Measurements from ENCODE around the gene SH3BGRL2. TPM values are rescaled to one million over a fixed set of nuclear protein-coding genes. Genes with fewer than 3 reads are reported as not detected.

Gene SH3BGRL2
- polyA plus RNA-seq, 2 donors, result 28.8 to 52.5 TPM

DNA sequence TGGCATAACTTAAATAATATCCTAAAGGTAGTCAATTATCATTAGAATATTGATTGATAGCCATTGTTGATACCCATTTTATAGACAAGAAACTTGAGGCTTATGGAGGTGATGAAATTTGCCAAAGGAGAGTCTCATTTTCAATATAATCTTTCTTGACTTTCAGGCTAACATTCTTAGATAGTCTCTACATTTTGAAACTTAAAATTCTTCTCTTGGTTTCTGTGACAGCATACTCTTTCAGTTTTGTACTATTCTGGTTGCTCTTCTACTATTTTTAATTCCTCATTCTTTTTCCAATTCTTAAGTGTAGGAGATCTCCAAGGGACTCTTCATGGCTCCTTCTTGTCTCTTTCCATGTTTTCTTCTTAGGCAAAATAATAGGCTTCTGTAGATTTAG is 3.7 kb upstream of the SH3BGRL2 start:
- peaks cover 0 to 4% of the 10 kb centered on the region in 2 donors for H3K4me1 ChIP-seq (ENCODE audit: control insufficient read depth in 2 of 2, insufficient read depth in 2 of 2, low read length in 1 of 2)
- H3K36me3 ChIP-seq (ENCODE audit: control insufficient read depth in 2 of 2, insufficient read depth in 2 of 2, low read length in 1 of 2), result no peaks in the 10 kb centered on the region
- H3K27ac ChIP-seq (ENCODE audit: low read depth in 2 of 2, low read length in 1 of 2), result no peak overlapping the region
- no peaks in the 10 kb centered on the region for H3K27me3 ChIP-seq (ENCODE audit: control insufficient read depth in 1 of 2, insufficient read depth in 2 of 2, low read length in 2 of 2)
- no peak overlapping the region for H3K4me3 ChIP-seq (ENCODE audit: low read depth in 1 of 2, low read length in 2 of 2)
- H3K9me3 ChIP-seq (ENCODE audit: control insufficient read depth in 2 of 2, insufficient read depth in 1 of 2, low read depth in 1 of 2, low read length in 1 of 2), result no peaks in the 10 kb centered on the region

DNA sequence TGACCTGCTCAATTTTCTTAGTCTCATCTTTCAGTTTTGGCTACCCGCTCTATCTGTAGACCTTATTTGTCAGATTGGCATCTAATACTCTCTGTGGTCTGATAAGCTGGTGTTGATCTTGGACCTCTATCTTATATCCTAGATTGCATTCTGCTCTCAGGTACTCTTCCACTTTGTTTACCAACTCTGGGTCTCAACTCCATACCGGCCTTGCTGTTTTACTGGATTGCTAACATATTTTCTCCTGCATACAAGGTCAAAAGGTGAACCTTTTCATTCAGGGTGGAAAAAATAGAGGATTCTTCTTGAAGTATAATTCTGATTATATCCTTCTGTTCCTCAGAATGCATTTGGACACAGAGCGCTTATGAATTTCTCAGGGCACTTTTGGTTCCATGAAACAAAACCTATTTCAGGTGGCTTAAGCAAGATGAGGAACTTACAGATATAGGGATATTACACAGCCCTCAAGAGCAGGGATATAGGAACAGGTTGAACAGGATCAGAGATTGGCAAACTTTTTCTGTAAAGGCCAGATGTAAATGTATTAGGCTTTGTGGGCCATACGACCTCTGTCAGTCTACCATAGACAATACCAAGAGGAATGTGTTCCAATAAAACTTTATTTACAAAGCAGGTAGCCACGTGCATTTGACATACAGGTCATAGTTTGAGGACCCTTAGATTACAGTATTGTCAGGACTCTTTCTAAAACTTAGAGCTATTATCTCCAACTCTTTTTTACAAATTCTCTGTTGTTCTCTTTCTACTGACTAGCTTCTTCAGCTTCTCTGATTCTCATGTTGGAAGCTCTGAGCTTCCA is 2.5 kb upstream of the SH3BGRL2 start:
- no peaks in the 10 kb centered on the region for H3K9me3 ChIP-seq (ENCODE audit: control insufficient read depth in 2 of 2, insufficient read depth in 1 of 2, low read depth in 1 of 2, low read length in 1 of 2)
- WGBS, 2 donors, result 85 to 89% methylated on average over 5 of the region's 5 CpGs

DNA sequence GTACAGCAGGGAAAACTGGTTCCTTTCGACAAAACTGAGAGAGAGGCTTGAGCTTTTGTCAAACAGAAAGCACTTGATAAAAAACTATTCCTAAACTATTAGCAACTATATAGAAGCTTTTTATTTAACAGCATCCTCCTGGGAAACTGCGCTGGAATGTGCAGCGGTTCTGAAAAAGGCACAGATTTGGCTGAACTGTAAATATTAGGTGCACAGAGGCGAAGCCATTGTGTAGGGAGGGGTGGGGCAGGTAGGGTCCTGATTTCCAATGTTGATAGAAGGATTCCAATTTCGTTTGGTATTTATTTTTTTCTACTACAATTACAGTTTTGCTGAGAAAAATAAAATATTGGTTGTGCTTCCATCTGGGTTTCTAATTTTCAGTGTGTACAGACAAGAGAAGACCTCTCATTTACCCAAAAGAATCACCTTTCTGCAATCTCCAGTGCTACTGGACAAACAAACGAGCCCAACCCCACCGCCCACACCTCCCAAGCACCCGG is 698 bp upstream of the SH3BGRL2 start:
- Histone ChIP-seq H3K36me3 (ENCODE audit: control insufficient read depth in 2 of 2, insufficient read depth in 2 of 2, low read length in 1 of 2) (no peaks in the 10 kb centered on the region), H3K27me3 (ENCODE audit: control insufficient read depth in 1 of 2, insufficient read depth in 2 of 2, low read length in 2 of 2) (no peaks in the 10 kb centered on the region), H3K9me3 (ENCODE audit: control insufficient read depth in 2 of 2, insufficient read depth in 1 of 2, low read depth in 1 of 2, low read length in 1 of 2) (no peaks in the 10 kb centered on the region), H3K4me1 (ENCODE audit: control insufficient read depth in 2 of 2, insufficient read depth in 2 of 2, low read length in 1 of 2) (peaks cover 2 to 4% of the 10 kb centered on the region in 2 donors), H3K27ac (ENCODE audit: low read depth in 2 of 2, low read length in 1 of 2) (peak overlapping the region; percentile 66 to 71), H3K4me3 (ENCODE audit: low read depth in 1 of 2, low read length in 2 of 2) (peak overlapping the region; percentile 74 to 88)
- 38 to 44% methylated on average over 8 of the region's 8 CpGs for WGBS, 2 donors

More for the DNA sequence above, 2.5 kb upstream of the SH3BGRL2 start:
- H3K27me3 ChIP-seq (ENCODE audit: control insufficient read depth in 1 of 2, insufficient read depth in 2 of 2, low read length in 2 of 2), result no peaks in the 10 kb centered on the region
- H3K27ac ChIP-seq (ENCODE audit: low read depth in 2 of 2, low read length in 1 of 2), result peak overlapping the region; percentile 37 to 74
- no peaks in the 10 kb centered on the region for H3K36me3 ChIP-seq (ENCODE audit: control insufficient read depth in 2 of 2, insufficient read depth in 2 of 2, low read length in 1 of 2)
- H3K4me3 ChIP-seq (ENCODE audit: low read depth in 1 of 2, low read length in 2 of 2), result no peak overlapping the region
- peaks cover 0 to 4% of the 10 kb centered on the region in 2 donors for H3K4me1 ChIP-seq (ENCODE audit: control insufficient read depth in 2 of 2, insufficient read depth in 2 of 2, low read length in 1 of 2)

DNA sequence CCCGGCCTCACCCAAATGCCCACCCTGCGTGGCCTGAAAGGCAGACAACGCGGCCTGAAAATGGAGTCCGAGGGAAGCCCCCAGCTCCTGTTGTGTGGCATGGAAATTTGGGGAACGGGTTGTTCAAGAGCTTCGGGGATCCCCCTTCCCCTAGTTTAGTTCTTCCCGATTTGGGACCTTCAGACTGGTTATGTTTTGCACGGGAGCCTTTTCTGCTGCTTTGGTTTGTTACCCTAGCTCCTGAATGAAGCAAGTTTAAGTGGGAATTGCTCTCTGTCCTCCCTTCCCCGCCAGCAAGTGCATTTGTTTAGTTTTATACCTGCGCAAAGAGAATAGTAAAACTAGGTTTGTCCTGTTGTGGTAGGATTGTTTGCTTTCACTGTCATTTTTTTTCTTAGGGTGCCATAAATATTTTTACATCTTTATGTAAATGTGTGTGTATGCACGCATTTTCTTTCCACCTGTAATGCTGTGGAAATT is 604 bp downstream of the SH3BGRL2 start:
- H3K4me3 ChIP-seq (ENCODE audit: low read depth in 1 of 2, low read length in 2 of 2), result peak overlapping the region; percentile 74 to 88
- H3K4me1 ChIP-seq (ENCODE audit: control insufficient read depth in 2 of 2, insufficient read depth in 2 of 2, low read length in 1 of 2), result peaks cover 2 to 4% of the 10 kb centered on the region in 2 donors
- WGBS, 2 donors, result 8 to 9% methylated on average over 12 of the region's 12 CpGs
- no peaks in the 10 kb centered on the region for H3K9me3 ChIP-seq (ENCODE audit: control insufficient read depth in 2 of 2, insufficient read depth in 1 of 2, low read depth in 1 of 2, low read length in 1 of 2)
- no peaks in the 10 kb centered on the region for H3K27me3 ChIP-seq (ENCODE audit: control insufficient read depth in 1 of 2, insufficient read depth in 2 of 2, low read length in 2 of 2)
- peak overlapping the region; percentile 66 to 71 for H3K27ac ChIP-seq (ENCODE audit: low read depth in 2 of 2, low read length in 1 of 2)
- no peaks in the 10 kb centered on the region for H3K36me3 ChIP-seq (ENCODE audit: control insufficient read depth in 2 of 2, insufficient read depth in 2 of 2, low read length in 1 of 2)

DNA sequence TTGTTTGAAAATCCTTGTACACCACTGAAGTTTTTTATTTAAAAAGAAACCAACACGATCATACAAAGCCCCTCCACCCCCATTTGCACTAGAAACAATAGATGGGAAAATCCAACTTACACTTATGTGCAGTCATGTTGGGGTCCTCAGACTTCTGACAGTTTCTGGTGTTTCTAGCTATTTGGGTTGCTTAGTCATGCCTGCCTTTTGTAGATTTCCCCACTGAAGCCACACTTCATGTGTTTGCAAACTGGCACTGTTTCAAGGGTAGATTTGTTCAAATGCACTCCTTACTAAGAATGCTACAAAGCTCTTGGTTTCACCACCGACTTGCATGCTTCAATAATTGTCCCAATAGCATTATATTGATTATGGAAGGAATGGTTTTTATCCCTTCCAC is 1.5 kb downstream of the SH3BGRL2 start:
- Histone ChIP-seq H3K27ac (ENCODE audit: low read depth in 2 of 2, low read length in 1 of 2) (no peak overlapping the region), H3K4me1 (ENCODE audit: control insufficient read depth in 2 of 2, insufficient read depth in 2 of 2, low read length in 1 of 2) (peaks cover 2 to 4% of the 10 kb centered on the region in 2 donors), H3K9me3 (ENCODE audit: control insufficient read depth in 2 of 2, insufficient read depth in 1 of 2, low read depth in 1 of 2, low read length in 1 of 2) (no peaks in the 10 kb centered on the region), H3K36me3 (ENCODE audit: control insufficient read depth in 2 of 2, insufficient read depth in 2 of 2, low read length in 1 of 2) (no peaks in the 10 kb centered on the region), H3K27me3 (ENCODE audit: control insufficient read depth in 1 of 2, insufficient read depth in 2 of 2, low read length in 2 of 2) (no peaks in the 10 kb centered on the region), H3K4me3 (ENCODE audit: low read depth in 1 of 2, low read length in 2 of 2) (peak overlapping the region in 1 of 2 donors; percentile 74)
- WGBS, 2 donors, result 40 to 46% methylated on average over 2 of the region's 2 CpGs

DNA sequence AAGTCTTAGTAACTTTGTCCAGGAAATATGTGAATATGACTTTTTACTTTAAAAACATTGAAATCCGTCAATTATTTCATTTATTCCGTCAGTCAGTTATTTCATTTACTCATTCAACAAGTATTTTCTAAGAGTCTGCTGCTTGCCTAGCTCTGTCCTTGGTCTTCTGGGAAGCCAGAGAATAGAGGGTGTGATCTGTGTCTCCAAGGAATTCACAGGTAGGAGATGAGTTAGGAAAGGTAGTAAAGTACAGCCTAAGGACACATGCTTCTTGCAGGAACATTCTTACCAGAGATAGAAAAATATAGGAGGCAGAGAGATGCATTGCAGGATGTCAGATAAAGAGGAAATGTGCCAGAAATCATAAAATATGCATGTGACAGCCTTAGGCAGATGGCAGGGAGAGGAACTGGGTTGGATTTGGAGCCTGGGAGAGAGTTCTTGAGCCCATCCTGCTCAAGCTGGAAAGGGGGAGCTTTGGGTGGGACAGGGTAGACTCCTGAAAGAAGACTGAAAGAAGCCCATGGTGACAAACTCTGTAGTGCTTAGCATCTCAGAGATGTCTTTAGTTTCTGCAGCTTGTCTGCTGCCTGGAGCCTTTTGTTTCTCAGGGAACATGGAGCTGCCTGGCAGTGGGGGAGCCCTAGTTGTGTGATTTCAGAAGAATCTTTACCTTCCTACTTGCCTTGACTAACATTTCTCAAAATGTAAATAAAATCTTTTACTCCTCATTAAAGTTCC is 3.5 kb downstream of the SH3BGRL2 start:
- Histone ChIP-seq H3K9me3 (ENCODE audit: control insufficient read depth in 2 of 2, insufficient read depth in 1 of 2, low read depth in 1 of 2, low read length in 1 of 2) (no peaks in the 10 kb centered on the region), H3K27me3 (ENCODE audit: control insufficient read depth in 1 of 2, insufficient read depth in 2 of 2, low read length in 2 of 2) (no peaks in the 10 kb centered on the region), H3K4me3 (ENCODE audit: low read depth in 1 of 2, low read length in 2 of 2) (peak overlapping the region in 1 of 2 donors; percentile 37), H3K36me3 (ENCODE audit: control insufficient read depth in 2 of 2, insufficient read depth in 2 of 2, low read length in 1 of 2) (no peaks in the 10 kb centered on the region), H3K4me1 (ENCODE audit: control insufficient read depth in 2 of 2, insufficient read depth in 2 of 2, low read length in 1 of 2) (peaks cover 2 to 4% of the 10 kb centered on the region in 2 donors), H3K27ac (ENCODE audit: low read depth in 2 of 2, low read length in 1 of 2) (peak overlapping the region in 1 of 2 donors; percentile 41)
- WGBS, 2 donors, result 72 to 84% methylated on average over 2 of the region's 2 CpGs

DNA sequence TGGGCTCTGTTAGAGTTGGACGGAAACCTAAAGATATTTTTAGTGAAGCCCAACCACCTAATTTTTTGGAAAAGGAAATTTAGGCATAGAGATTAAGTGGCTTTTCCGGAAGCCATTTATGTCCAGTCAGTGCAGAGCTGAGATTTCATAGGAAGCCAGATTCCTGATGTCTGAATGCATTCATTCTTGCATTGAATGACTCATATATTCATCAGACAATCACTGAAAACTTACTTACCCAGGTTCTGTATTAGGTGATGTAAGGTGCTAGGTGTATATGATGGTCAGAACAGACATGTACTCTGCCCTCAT is 4.1 kb downstream of the SH3BGRL2 start:
- H3K4me1 ChIP-seq (ENCODE audit: control insufficient read depth in 2 of 2, insufficient read depth in 2 of 2, low read length in 1 of 2), result peaks cover 2 to 4% of the 10 kb centered on the region in 2 donors
- 54 to 55% methylated on average over 2 of the region's 2 CpGs for WGBS, 2 donors
- no peaks in the 10 kb centered on the region for H3K27me3 ChIP-seq (ENCODE audit: control insufficient read depth in 1 of 2, insufficient read depth in 2 of 2, low read length in 2 of 2)
- H3K9me3 ChIP-seq (ENCODE audit: control insufficient read depth in 2 of 2, insufficient read depth in 1 of 2, low read depth in 1 of 2, low read length in 1 of 2), result no peaks in the 10 kb centered on the region
- H3K4me3 ChIP-seq (ENCODE audit: low read depth in 1 of 2, low read length in 2 of 2), result peak overlapping the region in 1 of 2 donors; percentile 37
- peak overlapping the region in 1 of 2 donors; percentile 21 for H3K27ac ChIP-seq (ENCODE audit: low read depth in 2 of 2, low read length in 1 of 2)
- no peaks in the 10 kb centered on the region for H3K36me3 ChIP-seq (ENCODE audit: control insufficient read depth in 2 of 2, insufficient read depth in 2 of 2, low read length in 1 of 2)

DNA sequence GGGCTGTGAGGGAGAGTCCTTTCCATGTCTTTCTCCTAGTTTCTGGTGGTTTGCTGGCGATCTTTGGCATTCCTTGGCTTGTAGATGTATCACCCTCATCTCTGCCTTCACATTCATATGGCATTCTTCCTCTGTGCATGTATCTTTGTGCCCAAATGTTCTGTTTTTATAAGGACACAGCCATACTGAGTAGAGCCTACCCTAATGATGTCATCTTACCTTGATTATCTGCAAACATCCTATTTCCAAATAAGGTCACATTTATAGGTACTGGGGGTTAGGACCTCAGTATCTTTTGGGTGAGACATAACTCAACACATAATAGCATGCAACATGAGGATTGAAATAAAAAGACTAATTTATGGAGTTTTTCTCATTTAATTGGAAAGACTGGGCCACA is 5.5 kb downstream of the SH3BGRL2 start:
- H3K4me3 ChIP-seq (ENCODE audit: low read depth in 1 of 2, low read length in 2 of 2), result no peak overlapping the region
- H3K4me1 ChIP-seq (ENCODE audit: control insufficient read depth in 2 of 2, insufficient read depth in 2 of 2, low read length in 1 of 2), result peaks cover 0 to 2% of the 10 kb centered on the region in 2 donors
- H3K36me3 ChIP-seq (ENCODE audit: control insufficient read depth in 2 of 2, insufficient read depth in 2 of 2, low read length in 1 of 2), result no peaks in the 10 kb centered on the region
- 92 to 94% methylated on average over 1 of the region's 1 CpG for WGBS, 2 donors
- no peak overlapping the region for H3K27ac ChIP-seq (ENCODE audit: low read depth in 2 of 2, low read length in 1 of 2)
- no peaks in the 10 kb centered on the region for H3K9me3 ChIP-seq (ENCODE audit: control insufficient read depth in 2 of 2, insufficient read depth in 1 of 2, low read depth in 1 of 2, low read length in 1 of 2)
- H3K27me3 ChIP-seq (ENCODE audit: control insufficient read depth in 1 of 2, insufficient read depth in 2 of 2, low read length in 2 of 2), result no peaks in the 10 kb centered on the region

DNA sequence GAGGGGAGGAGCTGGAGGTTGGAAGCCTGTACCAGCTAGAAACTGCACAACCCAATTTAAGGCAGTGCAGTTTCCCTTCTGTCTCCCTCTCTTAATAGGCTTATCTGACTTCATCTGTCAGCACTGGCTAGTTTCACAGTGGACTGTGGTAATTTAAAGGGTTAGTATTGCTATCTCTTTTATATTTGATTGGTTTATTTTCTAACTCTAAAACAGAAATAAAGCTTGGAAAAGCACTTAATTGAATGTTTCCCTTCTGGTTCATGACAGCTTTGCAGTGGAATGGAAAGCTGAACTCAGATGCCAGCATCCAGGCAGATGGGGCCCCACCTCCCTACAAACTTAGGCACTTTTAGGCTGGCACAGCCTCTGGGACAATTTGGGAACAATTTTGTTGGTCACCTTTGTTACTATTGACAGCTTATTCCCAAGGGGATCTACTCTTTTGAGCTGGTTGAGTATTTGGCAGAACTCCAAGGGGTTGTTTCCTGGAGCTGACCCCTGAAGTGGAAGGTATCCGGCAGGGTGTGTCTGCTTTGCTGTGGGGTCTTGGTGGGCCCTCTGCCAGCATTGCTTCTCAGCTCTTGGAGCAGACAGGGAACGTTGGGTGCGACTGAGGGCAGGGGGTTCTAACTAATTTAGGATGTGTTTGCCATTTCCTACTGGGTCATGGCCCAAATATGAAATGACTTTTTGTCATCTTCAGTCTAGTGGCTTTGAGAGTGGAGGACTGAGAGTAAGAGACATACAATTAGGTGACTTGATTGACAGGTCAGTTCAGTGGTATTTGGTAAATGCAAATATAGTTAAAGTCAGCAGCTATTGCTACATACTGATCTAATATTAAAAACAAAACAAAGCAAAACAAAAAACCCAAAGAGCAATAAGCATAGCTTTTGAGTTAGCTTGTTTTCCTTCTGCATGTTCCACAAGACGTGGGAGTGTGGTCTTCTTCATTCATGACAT is 9.3 kb downstream of the SH3BGRL2 start:
- Histone ChIP-seq H3K27me3 (ENCODE audit: control insufficient read depth in 1 of 2, insufficient read depth in 2 of 2, low read length in 2 of 2) (no peaks in the 10 kb centered on the region), H3K9me3 (ENCODE audit: control insufficient read depth in 2 of 2, insufficient read depth in 1 of 2, low read depth in 1 of 2, low read length in 1 of 2) (no peaks in the 10 kb centered on the region), H3K36me3 (ENCODE audit: control insufficient read depth in 2 of 2, insufficient read depth in 2 of 2, low read length in 1 of 2) (no peaks in the 10 kb centered on the region), H3K27ac (ENCODE audit: low read depth in 2 of 2, low read length in 1 of 2) (no peak overlapping the region), H3K4me3 (ENCODE audit: low read depth in 1 of 2, low read length in 2 of 2) (no peak overlapping the region), H3K4me1 (ENCODE audit: control insufficient read depth in 2 of 2, insufficient read depth in 2 of 2, low read length in 1 of 2) (no peaks in the 10 kb centered on the region)
- WGBS, 2 donors, result 75 to 78% methylated on average over 4 of the region's 4 CpGs
